DOHH2 (cell line): ENCODE data around the gene DPH6.

ENCODE experiments used
- CTCF ChIP-seq: fragments of 200-600 bp; sonication (generic); IDR thresholded peaks from one replicate; pipeline ENCODE4 v1.5.1; 2014; ENCODE audit warnings: antibody characterized with exemption, mild to moderate bottlenecking, low read depth, low read length; ENCODE audit not compliant: poor library complexity, severe bottlenecking
- EZH2phosphoT487 ChIP-seq: fragments of 200-600 bp; sonication (generic); IDR thresholded peaks from 2 replicates; pipeline ENCODE4 v1.6.1; 2017; ENCODE audit warnings: borderline replicate concordance, mild to moderate bottlenecking, antibody characterized with exemption, low read length, moderate library complexity, mixed read lengths

GRCh38 chr15:35455201-35455600, 90.8 kb downstream of the DPH6 start:
- TF ChIP-seq CTCF: no peak
- TF ChIP-seq EZH2phosphoT487: no peak
